H1 (cell line): ENCODE results near the gene FOSL2. TPM values are rescaled to one million over a fixed set of nuclear protein-coding genes. Genes with fewer than 3 reads are reported as not detected.

Experiments
- CTCF ChIA-PET: fragments of 300-600 bp; sonication (Branson Sonifier 250); formaldehyde crosslinking; loops from one replicate; lab custom pipeline; 2021; ENCODE audit not compliant: partially characterized antibody; lab: Charles Lee
- POLR2A ChIA-PET: fragments of 300-600 bp; sonication (Branson Sonifier 250); formaldehyde crosslinking; loops from one replicate; lab custom pipeline; 2021; ENCODE audit warnings: inconsistent platforms; ENCODE audit not compliant: partially characterized antibody; lab: Charles Lee
- DNase-seq, 2 experiments: peaks; one replicate each; pipeline versions ENCODE4 v3.0.0 to v3.0.0-alpha.2; 2010 to 2022; ENCODE audit warnings: low spot score in 2 of 2, low read depth in 1 of 2, mixed read lengths in 1 of 2
- FAIRE-seq: peaks from 2 replicates; lab custom pipeline; 2011; peaks lifted over from hg19 to GRCh38; lab: Jason Lieb, UNC
- H2AFZ ChIP-seq: 2 replicates; pipeline ENCODE4 v1.8.1; 2012; ENCODE audit warnings: low read length, inconsistent platforms
- H2AK5ac ChIP-seq: 2 replicates; pipeline ENCODE4 v1.6.1; 2013; ENCODE audit warnings: low read depth, low read length
- H2BK120ac ChIP-seq: replicated peaks from 2 replicates; pipeline ENCODE3; 2013; ENCODE audit warnings: low read depth, low read length, inconsistent platforms
- H2BK12ac ChIP-seq: 2 replicates; pipeline ENCODE4 v1.6.1; 2013; ENCODE audit warnings: low read depth, low read length
- H2BK15ac ChIP-seq: 2 replicates; pipeline ENCODE4 v1.6.1; 2013; ENCODE audit warnings: low read length
- H2BK20ac ChIP-seq: 2 replicates; pipeline ENCODE4 v1.6.1; 2013; ENCODE audit warnings: low read length
- H2BK5ac ChIP-seq: 2 replicates; pipeline ENCODE4 v1.6.1; 2013; ENCODE audit warnings: low read depth, low read length
- H3K14ac ChIP-seq: 2 replicates; pipeline ENCODE4 v1.6.1; 2013; ENCODE audit warnings: inconsistent platforms; ENCODE audit not compliant: insufficient read length
- H3K18ac ChIP-seq: 2 replicates; pipeline ENCODE4 v1.6.1; 2013; ENCODE audit warnings: low read length; ENCODE audit errors: extremely low read depth
- H3K23ac ChIP-seq: 2 replicates; pipeline ENCODE4 v1.6.1; 2013; ENCODE audit warnings: inconsistent platforms; ENCODE audit not compliant: insufficient read length
- H3K23me2 ChIP-seq: 2 replicates; pipeline ENCODE4 v1.6.1; 2013; ENCODE audit warnings: low read depth, low read length
- H3K27ac ChIP-seq: 2 replicates; pipeline ENCODE4 v1.6.1; 2011; ENCODE audit warnings: low read depth, low read length, inconsistent platforms
- H3K27me3 ChIP-seq, 4 experiments: replicated peaks in 1 of 4; 1 replicate in 1 of 4; 2 replicates in 3 of 4; pipeline versions ENCODE4 v1.6.1 to v1.8.1; 2011 to 2013; ENCODE audit warnings: low read length in 3 of 4, mild to moderate bottlenecking in 3 of 4, inconsistent platforms in 2 of 4, mixed read lengths in 2 of 4, moderate library complexity in 1 of 4; ENCODE audit not compliant: control insufficient read depth in 3 of 4, insufficient read depth in 3 of 4; ENCODE audit errors: extremely low read depth in 1 of 4
- H3K36me3 ChIP-seq, 4 experiments: 2 replicates each; pipeline versions ENCODE4 v1.6.1 to v1.8.1; 2011 to 2013; ENCODE audit warnings: mild to moderate bottlenecking in 4 of 4, low read length in 3 of 4, moderate library complexity in 2 of 4, control low read depth in 1 of 4, inconsistent platforms in 1 of 4; ENCODE audit not compliant: insufficient read depth in 4 of 4, control insufficient read depth in 2 of 4
- H3K4ac ChIP-seq: replicated peaks from 2 replicates; pipeline ENCODE3; 2013; ENCODE audit warnings: low read length, low read depth, mixed read lengths, inconsistent platforms; ENCODE audit not compliant: insufficient read length
- H3K4me1 ChIP-seq, 4 experiments: replicated peaks in 1 of 4; 1 replicate in 1 of 4; 2 replicates in 3 of 4; pipeline versions ENCODE4 v1.6.1 to v1.8.1; 2011 to 2013; ENCODE audit warnings: low read length in 3 of 4, inconsistent platforms in 2 of 4, mixed read lengths in 1 of 4; ENCODE audit not compliant: insufficient read depth in 4 of 4, control insufficient read depth in 3 of 4
- H3K4me2 ChIP-seq, 2 experiments: 2 replicates each; pipeline versions ENCODE4 v1.6.1 to v1.8.1; 2011 to 2013; ENCODE audit warnings: low read depth in 2 of 2, low read length in 2 of 2, control low read depth in 1 of 2, inconsistent platforms in 1 of 2, mild to moderate bottlenecking in 1 of 2; ENCODE audit not compliant: insufficient read depth in 1 of 2
- H3K4me3 ChIP-seq, 4 experiments: fragments of 200-600, 300-600 bp in 1 of 4; sonication (generic), shearing (Covaris generic), sonication (Bioruptor Twin) in 1 of 4; 2 replicates each; pipeline versions ENCODE4 v1.5.1 to v1.8.1; 2011 to 2016; ENCODE audit warnings: low read length in 4 of 4, low read depth in 3 of 4, control low read depth in 2 of 4, inconsistent platforms in 2 of 4, mild to moderate bottlenecking in 2 of 4, mixed read lengths in 1 of 4, moderate library complexity in 1 of 4; ENCODE audit not compliant: insufficient read depth in 2 of 4; ENCODE audit errors: extremely low read depth in 1 of 4
- H3K56ac ChIP-seq: replicated peaks from 2 replicates; pipeline ENCODE3; 2013; ENCODE audit warnings: low read depth, mild to moderate bottlenecking, mixed read lengths, low read length, inconsistent platforms; ENCODE audit not compliant: insufficient read length
- H3K79me1 ChIP-seq: 2 replicates; pipeline ENCODE4 v1.6.1; 2013; ENCODE audit warnings: low read depth, low read length, control low read depth
- H3K79me2 ChIP-seq, 2 experiments: 2 replicates each; pipeline versions ENCODE4 v1.6.1 to v1.8.1; 2012 to 2013; ENCODE audit warnings: low read length in 2 of 2, mild to moderate bottlenecking in 2 of 2, inconsistent platforms in 1 of 2; ENCODE audit not compliant: insufficient read depth in 2 of 2, control insufficient read depth in 1 of 2
- H3K9ac ChIP-seq, 4 experiments: replicated peaks in 1 of 4; 1 replicate in 1 of 4; 2 replicates in 3 of 4; pipeline versions ENCODE4 v1.6.1 to v1.8.1; 2011 to 2013; ENCODE audit warnings: low read depth in 3 of 4, low read length in 3 of 4, control low read depth in 2 of 4, mild to moderate bottlenecking in 2 of 4, moderate library complexity in 2 of 4, inconsistent platforms in 1 of 4; ENCODE audit errors: extremely low read depth in 1 of 4
- H3K9me3 ChIP-seq, 2 experiments: 2 replicates each; pipeline versions ENCODE4 v1.6.1 to v1.8.1; 2012 to 2013; ENCODE audit warnings: mild to moderate bottlenecking in 2 of 2, moderate library complexity in 2 of 2, control low read depth in 1 of 2, inconsistent platforms in 1 of 2, low read depth in 1 of 2, low read length in 1 of 2, mixed read lengths in 1 of 2; ENCODE audit not compliant: insufficient read depth in 2 of 2
- H4K20me1 ChIP-seq, 2 experiments: replicated peaks in 1 of 2; 2 replicates each; pipeline versions ENCODE3 to v1.8.1; 2011 to 2013; ENCODE audit warnings: inconsistent platforms in 2 of 2, low read length in 2 of 2, mild to moderate bottlenecking in 1 of 2; ENCODE audit not compliant: insufficient read depth in 2 of 2, control insufficient read depth in 1 of 2
- H4K5ac ChIP-seq: 2 replicates; pipeline ENCODE4 v1.6.1; 2013; ENCODE audit warnings: low read length, low read depth, mixed read lengths, inconsistent platforms; ENCODE audit not compliant: insufficient read length
- H4K8ac ChIP-seq: 2 replicates; pipeline ENCODE4 v1.8.0; 2013; ENCODE audit warnings: mild to moderate bottlenecking, moderate library complexity, low read length, inconsistent platforms; ENCODE audit not compliant: insufficient read depth; ENCODE audit errors: extremely low read depth
- H4K91ac ChIP-seq: replicated peaks from 2 replicates; pipeline ENCODE3; 2013; ENCODE audit warnings: low read length, mixed read lengths, inconsistent platforms; ENCODE audit not compliant: insufficient read length
- ASH2L ChIP-seq: fragments of 200-600, 300-600 bp; sonication (generic); IDR thresholded peaks from one replicate; pipeline ENCODE4 v1.7.1; 2017; ENCODE audit warnings: low read length
- BRCA1 ChIP-seq: IDR thresholded peaks from 2 replicates; pipeline ENCODE4 v1.6.1; 2012; ENCODE audit warnings: low read depth, low read length, improper control_type of control experiment
- CREB1 ChIP-seq: IDR thresholded peaks from 2 replicates; pipeline ENCODE4 v1.6.1; 2012; ENCODE audit warnings: inconsistent platforms
- CTCF ChIP-seq, 3 experiments: IDR thresholded peaks; 1 replicate in 2 of 3; 2 replicates in 1 of 3; pipeline versions ENCODE4 v1.5.1 to v1.6.1; 2011; ENCODE audit warnings: low read length in 3 of 3, mild to moderate bottlenecking in 3 of 3, inconsistent platforms in 2 of 3, low read depth in 1 of 3, moderate library complexity in 1 of 3; ENCODE audit not compliant: insufficient read depth in 1 of 3; ENCODE audit errors: control extremely low read depth in 1 of 3
- RNF2 ChIP-seq: fragments of 200-900, 300-1000 bp; sonication (generic); IDR thresholded peaks from 2 replicates; pipeline ENCODE4 v1.7.1; 2016; ENCODE audit warnings: borderline replicate concordance, low read depth, mild to moderate bottlenecking, antibody characterized with exemption, low read length; ENCODE audit not compliant: poor library complexity, severe bottlenecking; ENCODE audit errors: missing control alignments
- RXRA ChIP-seq: IDR thresholded peaks from 2 replicates; pipeline ENCODE4 v1.6.1; 2011; ENCODE audit warnings: low read depth, mild to moderate bottlenecking, low read length, moderate library complexity; ENCODE audit not compliant: insufficient read depth
- SIRT6 ChIP-seq: IDR thresholded peaks from one replicate; pipeline ENCODE4 v1.7.1; 2012; ENCODE audit warnings: low read length, inconsistent platforms
- TAF7 ChIP-seq: optimal IDR thresholded peaks from 2 replicates; pipeline ENCODE3; 2011; ENCODE audit warnings: low read depth, mild to moderate bottlenecking, inconsistent platforms, low read length, moderate library complexity, borderline replicate concordance
- TBP ChIP-seq: IDR thresholded peaks from 2 replicates; pipeline ENCODE4 v1.6.1; 2011; ENCODE audit warnings: low read depth, low read length, improper control_type of control experiment
- WGBS, 2 experiments: shearing (Covaris generic) in 1 of 2; methylation state at CpG; one replicate each; pipeline versions ENCODE4 v1.1.6 to v1.1.7; 2013 to 2015; ENCODE audit warnings: low lambda C conversion rate in 2 of 2, mixed read lengths in 2 of 2, inconsistent platforms in 1 of 2, low coverage in 1 of 2, missing lambda C conversion rate in 1 of 2; ENCODE audit not compliant: insufficient replicate concordance in 2 of 2, insufficient coverage in 1 of 2, insufficient read length in 1 of 2; ENCODE audit errors: extremely low coverage in 1 of 2, missing lambda C conversion rate in 1 of 2; 5-methylcytosine and 5-hydroxymethylcytosine counted together
- polyA plus RNA-seq, 7 experiments: library from polyadenylated mRNA; depleted of rRNA in 3 of 7; stranded (reverse) in 5 of 7; unstranded in 2 of 7; fragments of >200 nt in 5 of 7; fragments of 200-250 nt in 2 of 7; gene quantifications; 1 replicate in 5 of 7; 2 replicates in 1 of 7; 4 replicates in 1 of 7; pipeline versions ENCODE4 v1.2.1 to v1.2.3, GENCODE V29; 2011 to 2013; ENCODE audit warnings: missing spikeins in 2 of 7, mixed read lengths in 2 of 7
- total RNA-seq: library from RNA; stranded (reverse); fragmentation: NEBNext Ultra II Directional; extraction: Animal tissue kit (Norgen Biotek cat#: 25700); gene quantifications from 2 replicates; pipeline ENCODE4 v1.2.1, GENCODE V29; 2021

Gene FOSL2
- total and polyA plus RNA-seq, 2 of the 8 experiments (the other 6 are each of a cell fraction or from before 2014, with no cell fraction given): 1.5 to 4.5 TPM

DNA sequence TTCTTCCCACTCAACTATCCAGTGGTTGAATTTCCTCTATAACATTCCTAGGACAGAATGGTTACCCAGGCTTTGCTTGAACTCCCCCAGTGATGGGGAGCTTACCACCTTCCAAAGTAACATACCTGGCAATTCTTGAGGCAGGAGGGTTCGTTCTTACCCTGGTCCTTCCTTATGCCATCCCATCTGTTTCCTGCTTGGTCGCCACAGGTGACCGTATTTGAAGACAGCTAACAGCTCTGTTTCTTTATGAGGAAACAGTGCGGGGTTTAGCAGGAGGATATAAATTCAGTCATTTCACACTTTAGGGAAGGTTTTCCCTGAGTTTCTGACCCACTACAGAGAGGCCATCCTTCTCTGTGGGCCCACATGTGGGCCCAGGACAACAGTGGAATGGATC is 42.6 kb downstream of the FOSL2 start:
- no peak overlapping the region for H2AK5ac ChIP-seq
- no peak overlapping the region for H2BK20ac ChIP-seq
- no peaks in the 10 kb centered on the region for H3K36me3 ChIP-seq
- H3K9ac ChIP-seq: no peak overlapping the region
- H3K56ac ChIP-seq: no peak overlapping the region
- H3K23ac ChIP-seq: no peak overlapping the region
- H3K9me3 ChIP-seq: peaks cover 4 to 6% of the 10 kb centered on the region in 2 experiments; a peak in 1 of 4 replicates
- H3K79me1 ChIP-seq: no peaks in the 10 kb centered on the region
- H3K27ac ChIP-seq: no peak overlapping the region
- TF ChIP-seq CTCF (IDR thresholded peaks at IDR 0.05; ENCODE audit: control extremely low read depth in 1 of 3, insufficient read depth in 1 of 3, low read depth in 1 of 3, low read length in 3 of 3) (no peak), CREB1 (no peak), TAF7 (no peak), ASH2L (no peak), SIRT6 (no peak), RXRA (no peak), TBP (no peak), BRCA1 (no peak), RNF2 (no peak)
- H3K79me2 ChIP-seq: no peaks in the 10 kb centered on the region
- ChIA-PET POLR2A (no interaction called here), CTCF (interaction anchor here (0.9 to 1.8 kb wide), 5 partner anchors 18 to 731 kb away, joined by 3 to 7 read pairs (median 3); no protein-coding TSS in a partner anchor)
- no peak overlapping the region for H2AFZ ChIP-seq
- no peak overlapping the region for H2BK120ac ChIP-seq
- H3K14ac ChIP-seq: no peak overlapping the region
- no peaks in the 10 kb centered on the region; a peak in 1 of 7 replicates for H3K4me1 ChIP-seq
- no peak overlapping the region for H4K8ac ChIP-seq
- H3K4me2 ChIP-seq: no peak overlapping the region
- DNase-seq (no peak), FAIRE-seq (no peak)
- H2BK12ac ChIP-seq: no peak overlapping the region
- no peaks in the 10 kb centered on the region; the same call in 1 of the 2 replicates for H3K23me2 ChIP-seq
- no peak overlapping the region for H3K4ac ChIP-seq
- H3K4me3 ChIP-seq: no peak overlapping the region
- no peak overlapping the region for H3K18ac ChIP-seq
- H4K5ac ChIP-seq: no peak overlapping the region
- H4K91ac ChIP-seq: no peak overlapping the region
- 86% methylated on average over 4 of the region's 4 CpGs; no CpG with 5 or more reads in 1 of the 2 experiments for WGBS, 2 experiments
- H4K20me1 ChIP-seq: no peaks in the 10 kb centered on the region
- H3K27me3 ChIP-seq: no peaks in the 10 kb centered on the region
- H2BK5ac ChIP-seq: no peak overlapping the region
- no peak overlapping the region for H2BK15ac ChIP-seq
